OCI-LY7 (cell line): ENCODE data around the gene CISH. TPM values are rescaled to one million over a fixed set of nuclear protein-coding genes. Genes with fewer than 3 reads are reported as not detected.

Experiments used
- BruUV-seq: library from RNA; stranded (reverse); fragments of 400-500 nt; replicated peaks from 2 replicates; lab custom pipeline; 2021; lab: Mats Ljungman, UMichigan
- CTCF ChIA-PET: fragments of 300-600 bp; sonication (Branson Sonifier 250); formaldehyde crosslinking; loops from one replicate; lab custom pipeline; 2022; ENCODE audit warnings: antibody characterized with exemption; ENCODE audit not compliant: unreplicated experiment; lab: Charles Lee
- POLR2A ChIA-PET: fragments of 300-600 bp; sonication (Branson Sonifier 250); formaldehyde crosslinking; loops from one replicate; lab custom pipeline; 2022; ENCODE audit warnings: antibody characterized with exemption; lab: Charles Lee
- DNase-seq: peaks from one replicate; pipeline ENCODE4 v3.0.0-alpha.2; 2015; ENCODE audit warnings: low spot score
- H2AFZ ChIP-seq: fragments of 200-600 bp; sonication (generic), shearing (Covaris generic); 2 replicates; pipeline ENCODE4 v1.6.1; 2014; ENCODE audit warnings: mild to moderate bottlenecking, antibody characterized with exemption, low read length, moderate library complexity
- H3K27ac ChIP-seq: fragments of 200-600 bp; sonication (generic); 2 replicates; pipeline ENCODE4 v1.5.1; 2014; ENCODE audit warnings: mixed run types, low read depth, mild to moderate bottlenecking, moderate library complexity, low read length, inconsistent platforms; ENCODE audit not compliant: poor library complexity, severe bottlenecking
- H3K36me3 ChIP-seq: fragments of 200-600 bp; sonication (generic); 2 replicates; pipeline ENCODE4 v1.6.1; 2014; ENCODE audit warnings: mild to moderate bottlenecking, antibody characterized with exemption, low read length, moderate library complexity, mixed read lengths; ENCODE audit not compliant: insufficient read depth
- H3K4me1 ChIP-seq: fragments of 200-600 bp; sonication (generic); 2 replicates; pipeline ENCODE4 v1.5.1; 2014; ENCODE audit warnings: mild to moderate bottlenecking, low read length; ENCODE audit not compliant: insufficient read depth, poor library complexity, severe bottlenecking
- H3K4me2 ChIP-seq: fragments of 200-600 bp; sonication (generic); 2 replicates; pipeline ENCODE4 v1.6.1; 2014; ENCODE audit warnings: mild to moderate bottlenecking, low read length
- H3K4me3 ChIP-seq: fragments of 200-600 bp; sonication (generic); 2 replicates; pipeline ENCODE4 v1.5.1; 2014; ENCODE audit warnings: mild to moderate bottlenecking, low read depth, low read length; ENCODE audit not compliant: poor library complexity, severe bottlenecking
- H3K79me2 ChIP-seq: fragments of 200-600 bp; sonication (generic); 2 replicates; pipeline ENCODE4 v1.6.1; 2016; ENCODE audit warnings: low read depth, mild to moderate bottlenecking, low read length, moderate library complexity, mixed read lengths; ENCODE audit not compliant: insufficient read depth
- H3K9me2 ChIP-seq: fragments of 200-600 bp; sonication (generic); 2 replicates; pipeline ENCODE4 v1.6.1; 2016; ENCODE audit warnings: mild to moderate bottlenecking, low read length, mixed read lengths; ENCODE audit not compliant: insufficient read depth
- H3K9me3 ChIP-seq: fragments of 200-600 bp; sonication (generic); 2 replicates; pipeline ENCODE4 v1.6.1; 2014; ENCODE audit warnings: mild to moderate bottlenecking, mixed run types, low read length, mixed read lengths
- H4K20me1 ChIP-seq: fragments of 200-600 bp; sonication (generic); 2 replicates; pipeline ENCODE4 v1.6.1; 2014; ENCODE audit warnings: mild to moderate bottlenecking, antibody characterized with exemption, low read length, moderate library complexity, mixed read lengths; ENCODE audit not compliant: insufficient read depth
- CTCF ChIP-seq: fragments of 200-600 bp; sonication (generic); conservative IDR thresholded peaks from 2 replicates; pipeline ENCODE4 v1.5.1; 2014; ENCODE audit warnings: mild to moderate bottlenecking, antibody characterized with exemption, low read length, moderate library complexity, mixed read lengths
- EZH2phosphoT487 ChIP-seq: fragments of 200-600 bp; sonication (generic); IDR thresholded peaks from 2 replicates; pipeline ENCODE4 v1.6.1; 2018; ENCODE audit warnings: low read depth, borderline replicate concordance, mild to moderate bottlenecking, mixed run types, antibody characterized with exemption, low read length, moderate library complexity, mixed read lengths
- intact Hi-C: fragments of 100-400 bp; cut with micrococcal nuclease; formaldehyde crosslinking; loops from one replicate; pipeline ENCODE4 v1.10.0; 2022; ENCODE audit not compliant: unreplicated experiment
- total RNA-seq, 2 experiments: library from RNA; depleted of rRNA in 1 of 2; stranded (reverse); fragments of >200 nt in 1 of 2; shearing (Covaris generic) in 1 of 2; gene quantifications; 2 replicates each; pipeline ENCODE4 v1.2.3, GENCODE V29; 2014 to 2022

CISH gene
- total RNA-seq, 2 experiments from 2014 or later, result not detected

- TF ChIP-seq EZH2phosphoT487 (no peak), CTCF (no peak)
- Histone ChIP-seq H3K4me2 (peak within 1 kb of the TSS; percentile 87), H3K9me2 (no peaks in the 10 kb centered on the region), H3K36me3 (0 out of 2 replicates have a peak, but pooled peaks cover 8% of the 10 kb centered on the region), H3K27ac (peak within 1 kb of the TSS; percentile 55), H4K20me1 (0 out of 2 replicates have a peak, but pooled peaks cover 11% of the 10 kb centered on the region), H3K9me3 (no peaks in the 10 kb centered on the region), H2AFZ (peak within 1 kb of the TSS; percentile 61), H3K4me3 (peak within 1 kb of the TSS; percentile 95), H3K79me2 (peaks cover 9% of the 10 kb centered on the region; the same call in 1 of the 2 replicates), H3K4me1 (peaks cover 25% of the 10 kb centered on the region)
- BruUV-seq, result no TSS peak
- peak; percentile 97 for DNase-seq
- intact Hi-C loops, result loop anchor here (1.0 to 5.0 kb wide), 5 partner anchors 47 to 930 kb away; partner anchors contain the start of genes CYB561D2, GNAI2, MANF and NPRL2
- POLR2A ChIA-PET, result interaction anchor here (0.8 to 1.4 kb wide), 5 partner anchors 12 to 48 kb away, joined by 3 to 6 read pairs (median 4); partner anchors contain the start of genes CISH and MAPKAPK3
- CTCF ChIA-PET, result interaction anchor here (0.6 to 2.3 kb wide), 5 partner anchors 19 to 205 kb away, joined by 3 to 8 read pairs (median 4); no protein-coding TSS in a partner anchor
Observed at GRCh38 chr3:50568947-50569749, 42.4 kb downstream of the CISH start, which contains the start of gene HEMK1. HEMK1 (plus strand) TSS chr3:50569522; CDS start chr3:50571105, 1,583 bp downstream.

GRCh38 chr3:50567386-50568167 is 44.0 kb downstream of the CISH start, which contains the start of gene C3orf18:
C3orf18 (minus strand) TSS chr3:50567747; CDS start chr3:50565699, 2,048 bp downstream.
- H3K4me3 ChIP-seq, result peak within 1 kb of the TSS; percentile 95
- no peaks in the 10 kb centered on the region for H3K9me2 ChIP-seq
- no peaks in the 10 kb centered on the region for H3K9me3 ChIP-seq
- no peak for TF ChIP-seq CTCF
- TF ChIP-seq EZH2phosphoT487, result no peak
- 0 out of 2 replicates have a peak, but pooled peaks cover 11% of the 10 kb centered on the region for H4K20me1 ChIP-seq
- H3K4me1 ChIP-seq, result peaks cover 25% of the 10 kb centered on the region
- H2AFZ ChIP-seq, result peak within 1 kb of the TSS; percentile 90
- no TSS peak for BruUV-seq
- peaks cover 9% of the 10 kb centered on the region; the same call in 1 of the 2 replicates for H3K79me2 ChIP-seq
- peak; percentile 93 for DNase-seq
- CTCF ChIA-PET, result interaction anchor here (0.6 kb wide), 3 partner anchors 45 to 199 kb away, joined by 3 to 6 read pairs (median 3); partner anchors contain the start of gene MAPKAPK3
- intact Hi-C loops, result loop anchor here (2.0 to 5.0 kb wide), 4 partner anchors 215 to 931 kb away; partner anchors contain the start of genes CYB561D2, GNAI2, MANF and NPRL2
- H3K27ac ChIP-seq, result peak within 1 kb of the TSS; percentile 55
- H3K4me2 ChIP-seq, result peak within 1 kb of the TSS; percentile 87
- H3K36me3 ChIP-seq, result 0 out of 2 replicates have a peak, but pooled peaks cover 4% of the 10 kb centered on the region
- POLR2A ChIA-PET, result interaction anchor here (0.6 kb wide), 1 partner anchor 41 kb away, joined by 3 read pairs; no protein-coding TSS in a partner anchor
